ENCODE measurements around the gene PDZD2.
"Not testable (repeated sequence)": the region's sequence is repeated elsewhere in the genome, so short reads cannot be mapped to it uniquely, and the experiment has no call there.

Gene PDZD2

GRCh38 chr5:31738199-31738598 is 99.3 kb downstream of the PDZD2 start:
- DNase-seq: no peak

- DNase-seq: no peak
Measured at GRCh38 chr5:31741496-31741895, 102.6 kb downstream of the PDZD2 start.

- DNase-seq: no peak
Measured at GRCh38 chr5:31743678-31744077, 104.7 kb downstream of the PDZD2 start.

- no peak for DNase-seq
Measured at GRCh38 chr5:31748458-31749172, 109.7 kb downstream of the PDZD2 start.

GRCh38 chr5:31750215-31750614 is 111.3 kb downstream of the PDZD2 start:
- no peak for DNase-seq

GRCh38 chr5:31751610-31752009 is 112.7 kb downstream of the PDZD2 start:
- DNase-seq: no peak

GRCh38 chr5:31753700-31754357 is 114.9 kb downstream of the PDZD2 start:
- DNase-seq: no peak

- DNase-seq: no peak
Measured at GRCh38 chr5:31754358-31754704, 115.4 kb downstream of the PDZD2 start.

GRCh38 chr5:31754741-31755675 is 116.1 kb downstream of the PDZD2 start:
- DNase-seq: no peak

GRCh38 chr5:31755676-31756230 is 116.8 kb downstream of the PDZD2 start:
- DNase-seq: no peak

GRCh38 chr5:31757806-31758205 is 118.9 kb downstream of the PDZD2 start:
- no peak for DNase-seq

GRCh38 chr5:31758803-31759425 is 120.0 kb downstream of the PDZD2 start:
- DNase-seq: no peak

- DNase-seq: no peak
Measured at GRCh38 chr5:31759925-31760324, 121.0 kb downstream of the PDZD2 start.

GRCh38 chr5:31761877-31762276 is 122.9 kb downstream of the PDZD2 start:
- DNase-seq: no peak

GRCh38 chr5:31763424-31763823 is 124.5 kb downstream of the PDZD2 start:
- DNase-seq: no peak

- not testable (repeated sequence) for DNase-seq
Measured at GRCh38 chr5:31764687-31765086, 125.8 kb downstream of the PDZD2 start.

- DNase-seq: no peak
Measured at GRCh38 chr5:31767335-31768031, 128.6 kb downstream of the PDZD2 start.

GRCh38 chr5:31768046-31768445 is 129.1 kb downstream of the PDZD2 start:
- DNase-seq: no peak

GRCh38 chr5:31768784-31769183 is 129.9 kb downstream of the PDZD2 start:
- no peak for DNase-seq

- no peak for DNase-seq
Measured at GRCh38 chr5:31769530-31769929, 130.6 kb downstream of the PDZD2 start.

GRCh38 chr5:31770132-31770720 is 131.3 kb downstream of the PDZD2 start:
- no peak for DNase-seq

- DNase-seq: no peak
Measured at GRCh38 chr5:31770998-31771397, 132.1 kb downstream of the PDZD2 start.
